GM20431 (cell line): ENCODE data around the gene MED25.

Experiments
- in situ Hi-C: fragments of 300-500 bp; cut with MseI, MboI; formaldehyde crosslinking; loops from one replicate; pipeline ENCODE4 v1.15.0; 2020; ENCODE audit warnings: low sequenced_read_pairs; ENCODE audit not compliant: unreplicated experiment

Gene MED25

DNA sequence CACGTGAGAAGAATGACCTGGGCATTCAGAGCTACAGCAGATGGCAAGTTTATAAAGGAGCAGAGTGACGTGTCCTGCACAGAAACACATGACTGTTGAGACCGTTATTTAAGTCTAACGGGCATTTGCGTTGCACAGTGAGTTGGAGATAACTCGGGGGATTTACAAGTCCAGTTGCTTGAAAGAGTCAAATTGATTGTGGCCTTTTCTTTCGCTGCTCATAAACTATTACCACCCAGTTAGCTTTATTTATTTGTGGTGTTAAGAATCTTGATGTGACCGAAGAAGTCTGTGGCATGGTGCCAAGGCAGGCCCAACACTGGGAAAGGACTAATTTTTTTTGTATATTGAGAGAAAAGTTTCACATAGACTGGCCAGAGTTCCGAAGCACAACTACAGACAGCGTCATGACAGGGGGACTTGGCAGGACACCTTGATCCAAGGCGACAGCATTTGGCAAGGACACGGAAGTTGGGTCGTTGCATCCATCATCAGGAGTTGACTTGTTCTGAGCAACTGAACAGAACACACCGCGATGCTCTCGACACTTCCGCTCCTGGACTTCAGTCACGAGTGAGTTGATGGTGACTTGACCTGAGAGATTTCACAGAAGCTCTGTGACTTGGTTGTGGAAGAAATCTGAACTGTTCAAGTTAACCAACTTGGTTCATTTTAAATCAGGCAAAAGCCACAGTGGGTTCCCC lies 20.9 kb downstream of the MED25 start:
- in situ Hi-C loops, result no loop called here

DNA sequence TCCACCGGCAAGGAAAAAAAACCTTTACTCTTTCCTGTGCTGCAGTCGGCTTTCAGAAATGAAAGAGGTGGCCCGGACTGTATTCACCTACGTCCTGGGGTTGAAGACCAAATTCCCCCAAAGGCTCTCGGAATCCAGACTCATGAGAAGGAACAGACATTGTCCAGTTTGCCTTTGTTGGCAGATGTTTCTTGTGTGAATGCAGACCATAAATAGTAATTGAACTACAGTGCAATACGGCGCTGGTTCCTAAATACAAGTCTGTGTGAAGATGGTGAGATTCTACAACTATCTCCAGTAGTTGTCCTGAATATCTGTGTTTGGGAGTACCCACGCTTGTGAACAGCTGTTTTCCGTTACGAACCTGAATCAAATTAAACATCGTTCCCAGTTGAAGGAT lies 21.6 kb downstream of the MED25 start:
- in situ Hi-C loops, result no loop called here

DNA sequence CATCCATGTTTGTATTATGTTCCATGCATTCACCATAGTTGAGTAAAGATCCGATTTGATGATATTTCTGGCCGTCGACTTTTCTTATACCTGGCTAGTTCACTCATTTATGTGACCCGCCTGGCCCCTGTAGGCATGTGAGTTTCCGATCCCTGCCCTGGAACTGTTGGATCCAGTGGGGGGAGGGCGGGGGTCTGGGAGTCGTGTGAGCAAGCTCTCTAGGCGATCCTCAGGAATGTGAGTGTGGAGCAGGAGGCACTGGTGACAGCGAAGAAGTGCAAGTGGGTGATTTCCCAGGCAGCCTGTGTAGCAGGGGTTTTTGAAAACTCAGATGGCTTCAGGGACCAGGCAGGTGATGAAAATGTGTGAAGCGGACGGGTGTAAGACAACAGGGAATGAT lies 22.2 kb downstream of the MED25 start:
- in situ Hi-C loops, result no loop called here

DNA sequence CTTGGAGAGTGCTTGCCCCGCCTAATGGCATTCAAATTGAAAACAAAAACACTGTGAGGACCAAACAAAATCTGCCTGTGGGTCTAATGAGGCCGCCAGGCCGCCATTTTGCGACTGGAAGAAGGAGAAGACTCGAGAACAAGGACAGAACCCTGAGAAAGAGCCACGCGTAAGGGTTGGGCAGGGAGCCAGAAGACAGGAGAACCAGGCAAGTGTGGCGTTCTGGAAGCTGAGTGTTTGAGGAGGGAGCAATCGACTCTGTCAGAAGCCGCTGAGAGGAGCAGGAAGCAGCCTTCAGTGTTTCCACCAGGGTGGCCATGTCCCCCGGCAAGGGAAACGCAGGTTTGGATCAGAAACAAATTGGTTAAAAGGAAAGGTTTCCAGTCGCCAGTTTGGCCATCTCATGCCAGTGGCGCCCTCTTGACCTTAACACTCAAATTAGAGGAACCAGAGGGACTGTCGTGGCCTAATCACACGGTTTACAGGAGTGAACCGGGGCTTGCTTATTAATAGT lies 22.7 kb downstream of the MED25 start:
- in situ Hi-C loops, result no loop called here

DNA sequence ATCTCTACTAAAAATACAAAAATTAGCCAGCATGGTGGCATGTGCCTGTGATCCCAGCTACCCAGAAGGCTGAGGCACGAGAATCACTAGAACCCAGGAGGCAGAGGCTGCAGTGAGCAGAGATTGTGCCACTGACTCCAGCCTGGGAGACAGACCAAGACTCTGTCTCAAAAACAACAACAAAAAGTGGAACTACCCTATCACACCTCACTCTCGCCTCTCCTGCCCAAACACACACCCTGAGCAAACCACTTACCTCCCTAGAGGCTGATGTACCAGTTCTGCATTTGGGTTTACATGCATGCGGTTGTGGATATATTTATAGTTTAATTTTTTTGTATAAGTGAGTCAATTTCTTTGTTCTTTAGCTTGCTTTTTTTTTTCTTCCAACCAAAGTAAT lies 25.2 kb downstream of the MED25 start:
- in situ Hi-C loops, result no loop called here

DNA sequence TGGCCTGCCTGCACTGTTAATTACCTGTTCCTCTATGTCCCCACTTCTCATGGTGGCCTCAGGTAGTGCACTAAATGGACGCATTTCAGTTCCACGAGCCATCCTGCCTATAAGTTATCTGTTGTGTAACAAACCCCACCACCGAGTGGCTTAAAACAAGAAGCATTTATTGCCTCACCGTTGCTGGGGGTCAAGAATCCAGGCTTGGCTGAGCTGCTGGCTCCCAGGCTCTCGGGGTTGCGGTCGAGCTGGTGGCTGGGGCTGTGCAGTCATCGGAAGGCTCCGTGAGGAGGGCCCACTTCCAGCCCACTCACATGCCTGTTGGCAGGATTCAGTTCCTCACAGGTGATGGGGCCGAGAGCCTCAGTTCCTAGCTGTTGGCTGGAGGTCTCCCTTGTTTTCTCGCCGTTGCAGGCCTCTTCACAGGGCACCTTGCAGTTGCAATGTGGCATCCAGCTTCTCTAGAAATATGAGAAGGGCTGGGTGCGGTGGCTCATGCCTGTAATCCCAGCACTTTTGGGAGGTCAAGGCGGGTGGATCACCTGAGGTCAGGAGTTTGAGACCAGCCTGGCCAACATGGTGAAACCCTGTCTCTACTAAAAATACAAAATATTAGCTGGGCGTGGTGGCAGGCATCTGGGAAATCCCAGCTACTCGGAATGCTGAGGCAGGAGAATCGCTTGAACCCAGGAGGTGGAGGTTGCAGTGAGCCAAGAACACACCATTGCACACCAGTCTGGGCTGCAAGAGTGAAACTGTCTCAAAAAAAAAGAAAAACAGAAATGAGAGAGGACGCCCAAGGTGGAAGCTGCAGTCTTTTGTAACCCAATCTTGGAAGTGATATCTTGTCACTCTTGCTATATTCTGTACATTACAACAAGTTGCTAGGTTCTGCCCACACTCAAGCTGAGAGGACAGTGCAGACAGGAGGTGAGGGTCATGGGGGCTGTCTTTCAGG lies 26.3 kb downstream of the MED25 start:
- in situ Hi-C loops, result no loop called here

DNA sequence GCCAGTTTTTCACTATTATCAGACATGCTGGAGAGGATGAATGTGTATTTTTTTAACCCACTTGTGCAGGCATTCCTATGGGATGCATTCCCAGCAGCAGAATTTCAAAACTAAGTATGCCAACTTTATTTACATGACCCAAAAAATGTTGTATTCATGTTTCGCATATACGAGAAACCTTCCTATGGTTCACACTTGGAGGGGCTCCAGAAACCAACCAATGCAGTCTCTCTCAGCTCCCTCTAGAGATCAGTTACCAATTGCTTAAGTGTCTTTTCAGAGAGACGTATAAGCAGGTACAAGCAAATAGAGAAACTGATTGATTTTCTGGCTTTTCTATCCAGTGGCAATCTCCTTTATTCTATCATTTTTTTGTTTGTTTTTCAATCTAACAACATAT lies 27.3 kb downstream of the MED25 start:
- in situ Hi-C loops, result no loop called here

DNA sequence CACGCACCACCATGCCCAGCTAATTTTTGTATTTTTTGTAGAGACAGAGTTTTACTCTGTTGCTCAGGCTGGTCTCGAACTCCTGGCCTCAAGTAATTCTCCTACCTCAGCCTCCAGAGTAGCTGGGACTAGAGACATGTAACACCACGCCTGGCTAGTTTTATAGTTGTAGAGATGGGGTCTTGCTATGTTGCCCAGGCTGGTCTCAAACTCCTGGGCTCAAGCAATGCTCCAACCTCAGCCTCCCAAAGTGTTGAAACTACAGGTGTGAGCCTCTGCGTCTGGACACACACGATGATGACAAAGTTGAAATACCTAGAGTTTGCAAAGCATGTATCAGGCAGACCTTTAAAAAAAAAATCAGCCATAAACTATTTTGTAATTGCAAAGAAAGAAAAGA lies 28.3 kb downstream of the MED25 start:
- in situ Hi-C loops, result no loop called here

DNA sequence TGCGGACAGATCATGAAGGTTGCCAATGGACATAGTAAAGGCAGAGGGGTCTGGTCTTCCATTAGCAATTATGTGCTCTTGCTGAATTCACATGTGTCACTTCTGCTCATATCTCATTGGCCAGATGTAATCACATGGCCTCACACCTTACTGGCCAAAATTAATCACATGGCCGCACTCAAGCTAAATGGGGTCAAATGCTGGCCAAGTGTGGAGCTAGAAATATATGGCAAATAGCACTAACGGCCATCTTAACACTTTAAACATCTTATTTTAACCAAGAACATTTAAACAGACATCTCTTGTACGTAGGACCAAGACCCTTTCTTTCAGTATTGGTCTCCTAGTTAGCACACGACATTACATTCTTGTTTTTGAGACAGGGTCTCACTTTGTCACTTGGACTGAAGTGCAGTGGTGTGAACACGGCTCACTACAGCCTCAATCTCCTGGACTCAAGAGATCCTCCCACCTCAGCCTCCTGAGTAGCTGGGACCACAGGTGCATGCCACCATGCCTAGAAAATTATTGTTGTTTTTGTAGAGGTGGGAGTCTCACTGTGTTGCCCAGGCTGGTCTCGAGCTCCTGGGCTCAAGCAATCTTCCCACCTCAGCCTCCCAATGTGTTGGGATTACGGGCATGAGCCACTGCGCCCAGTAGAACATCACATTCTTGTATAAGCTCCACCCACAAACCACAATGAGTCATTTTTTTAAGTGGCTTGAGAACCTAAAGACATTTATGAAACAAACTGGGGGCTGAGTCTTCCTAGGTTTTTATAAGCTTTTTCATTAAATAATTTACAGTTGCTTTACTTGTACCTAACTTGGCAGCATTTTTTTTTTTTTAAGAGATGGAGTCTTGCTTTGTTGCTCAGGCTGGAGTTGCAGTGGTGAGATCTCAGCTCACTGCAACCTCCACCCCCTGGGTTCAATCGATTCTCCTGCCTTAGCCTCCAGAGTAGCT lies 29.9 kb downstream of the MED25 start:
- in situ Hi-C loops, result no loop called here

DNA sequence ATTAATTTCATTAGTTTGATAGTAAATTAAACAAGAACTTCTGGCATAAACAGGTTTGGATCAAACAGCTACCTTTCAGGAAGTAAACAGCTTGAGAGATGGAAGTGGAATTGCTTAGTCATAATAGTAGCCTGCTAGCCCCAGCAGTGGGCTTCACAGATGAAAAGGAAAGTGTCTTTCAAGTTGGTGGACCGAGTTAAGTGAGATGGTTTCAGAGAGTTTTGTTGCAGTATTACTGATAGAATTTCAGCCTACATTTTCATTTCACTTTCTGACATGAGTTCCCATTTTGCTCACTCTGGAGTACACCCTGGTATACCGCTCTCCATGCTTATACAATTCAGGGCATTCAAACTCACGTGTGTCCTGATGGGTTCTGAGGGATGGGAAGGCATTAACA lies 30.8 kb downstream of the MED25 start:
- in situ Hi-C loops, result no loop called here

DNA sequence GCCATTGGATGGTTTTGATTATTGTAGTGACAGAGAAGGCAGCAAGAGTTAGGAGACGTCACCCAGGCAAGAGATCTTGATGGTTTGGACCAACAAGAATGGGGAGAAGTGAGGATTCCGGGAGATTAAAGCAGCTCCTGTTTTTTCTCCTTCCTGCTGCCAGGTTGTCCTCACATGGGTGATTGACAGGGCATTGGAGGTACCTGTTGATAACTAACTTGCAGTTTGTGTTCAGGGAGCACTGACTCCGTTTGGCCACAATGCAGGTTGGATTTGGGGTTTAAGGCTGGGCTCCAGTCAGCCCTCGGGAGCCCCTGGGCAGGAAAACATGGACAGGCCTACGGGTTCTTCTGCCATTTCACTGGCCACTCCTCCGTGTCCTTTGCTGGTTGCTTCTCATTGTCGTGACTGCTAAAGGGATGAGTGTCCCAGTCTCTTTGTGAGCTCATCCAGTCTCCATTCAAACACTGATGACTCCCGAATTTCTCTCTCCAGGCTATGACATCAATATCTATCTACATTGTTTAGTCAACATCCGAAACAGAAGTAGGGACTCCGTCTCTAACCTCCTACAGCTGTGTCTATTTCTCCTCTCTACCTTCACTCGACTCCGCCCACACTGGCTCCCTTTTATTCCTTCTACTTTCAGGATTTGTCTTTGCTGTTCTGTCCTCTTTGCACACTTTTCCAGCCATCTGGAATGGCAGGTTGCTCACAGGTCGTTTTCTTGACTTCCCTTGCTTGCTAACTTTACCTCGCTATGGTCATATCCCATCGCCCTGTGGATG lies 31.5 kb downstream of the MED25 start:
- in situ Hi-C loops, result no loop called here

DNA sequence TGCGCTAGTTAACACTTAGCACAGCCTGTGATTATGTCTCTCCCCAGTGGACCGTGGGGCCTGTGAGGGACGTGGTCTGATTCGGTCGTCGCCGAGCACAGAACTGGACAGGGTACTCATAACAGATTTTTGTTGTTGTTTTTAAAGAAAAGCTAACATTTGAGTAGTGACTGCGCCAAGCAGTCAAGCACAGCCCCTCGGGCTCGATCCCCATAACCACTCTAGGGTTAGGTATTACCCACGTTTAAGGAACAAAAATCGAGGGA lies 32.1 kb downstream of the MED25 start:
- in situ Hi-C loops, result no loop called here

DNA sequence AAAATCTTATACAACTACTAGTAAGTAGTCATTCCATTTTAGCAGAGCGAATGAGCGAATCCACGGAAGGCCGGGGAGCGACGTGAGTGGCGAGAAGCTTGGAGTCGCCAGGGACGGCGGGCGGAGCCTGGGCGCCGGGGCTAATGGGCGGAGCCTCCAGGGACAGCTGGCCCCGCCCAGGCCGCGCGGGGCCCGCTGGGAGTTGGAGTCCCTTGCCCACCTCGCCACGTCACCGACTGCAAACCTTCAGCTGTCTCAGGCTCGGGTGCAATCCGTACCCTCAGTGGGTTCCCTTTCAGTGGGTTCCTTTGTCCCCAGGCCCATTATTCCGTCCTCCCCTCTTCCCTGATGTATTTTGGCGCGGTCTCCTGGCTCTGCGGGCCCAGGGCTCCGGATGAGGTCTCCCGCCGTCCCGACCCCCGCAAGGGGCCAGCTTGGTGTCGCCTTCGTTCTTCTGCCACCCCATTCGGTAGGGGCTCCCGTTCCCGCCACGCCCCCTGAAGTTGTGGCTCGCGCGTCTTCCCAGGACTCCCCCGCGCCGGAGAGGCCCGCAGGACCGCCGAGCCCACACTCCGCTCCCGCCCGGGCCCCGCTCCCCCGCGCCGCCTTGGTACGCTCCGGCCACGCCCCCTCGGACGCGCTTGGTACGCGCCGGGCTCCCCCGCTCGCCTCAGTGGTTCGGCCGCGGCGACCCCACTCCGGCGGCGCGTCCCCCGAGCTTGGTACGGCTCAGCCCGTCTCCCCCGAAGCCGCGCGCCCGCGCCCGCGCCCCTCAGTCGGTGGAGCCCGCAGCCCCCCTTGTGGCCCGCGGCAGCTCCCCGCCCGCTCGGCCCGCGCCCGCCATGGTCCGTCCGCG lies 32.6 kb downstream of the MED25 start, which contains the start of gene PTOV1:
Gene PTOV1 (plus strand): TSS at position 673 of the 856 bp plus-strand sequence.
- in situ Hi-C loops, result no loop called here

DNA sequence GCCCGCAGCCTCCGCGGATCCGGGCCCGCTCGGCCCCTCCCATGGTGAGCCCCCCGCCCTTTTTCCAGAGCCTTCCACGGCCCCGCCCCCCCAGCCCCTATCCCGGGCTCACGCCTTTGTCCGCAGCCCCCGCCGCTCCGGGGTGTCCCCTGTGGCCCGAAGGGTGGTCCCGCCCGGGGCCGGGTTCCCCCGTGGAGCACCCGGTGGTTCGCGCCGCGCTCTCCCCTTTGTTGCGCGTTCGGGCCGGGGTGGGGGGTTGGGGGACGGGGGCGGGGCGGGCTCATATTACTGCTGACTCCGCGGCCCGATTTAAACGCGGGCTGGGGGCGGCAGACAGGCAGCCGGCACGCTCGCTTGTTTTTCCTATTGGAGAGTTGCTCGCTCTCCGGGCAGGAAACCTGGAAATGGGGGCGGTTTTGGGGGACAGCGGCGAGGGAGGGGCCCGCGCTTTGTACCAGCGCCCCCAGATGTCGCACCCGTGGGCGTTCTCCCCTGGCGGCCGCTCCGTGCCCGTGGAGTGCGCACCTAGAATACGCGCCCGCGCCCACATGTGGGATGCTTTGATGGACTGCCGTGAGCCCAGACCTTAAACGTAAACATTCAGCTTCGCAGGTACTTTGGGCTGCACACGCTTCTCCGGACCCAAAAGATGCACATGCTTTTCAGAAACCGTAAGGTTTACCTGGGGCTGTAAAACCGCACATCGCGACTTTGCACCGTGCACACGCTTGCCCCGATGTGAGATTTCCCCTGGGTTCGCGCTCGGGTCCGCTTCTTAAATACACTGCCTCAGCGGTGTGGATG lies 33.6 kb downstream of the MED25 start:
- in situ Hi-C loops, result no loop called here

DNA sequence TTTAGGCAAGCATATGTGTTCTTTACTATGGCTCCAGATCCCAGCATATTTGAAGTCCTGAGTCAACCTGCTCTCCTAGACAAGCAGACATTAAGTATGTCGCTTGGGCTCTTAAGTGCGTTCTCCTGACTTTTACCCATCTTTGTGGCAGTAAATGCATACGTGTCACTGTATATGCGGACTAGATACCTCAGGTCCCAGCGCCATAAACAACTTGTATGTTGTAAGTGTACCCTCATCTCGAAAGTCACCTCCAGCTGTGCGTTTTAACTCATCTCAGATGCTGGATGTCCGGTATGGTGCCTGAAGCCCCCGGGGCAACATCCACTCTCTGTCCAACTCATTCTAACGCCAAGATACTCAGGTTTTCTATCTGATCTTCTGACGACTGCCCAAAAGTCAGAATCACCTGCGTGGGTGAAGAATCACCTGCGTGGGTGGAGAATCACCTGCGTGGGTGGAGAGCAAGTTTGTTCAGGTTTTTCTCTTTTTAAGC lies 34.6 kb downstream of the MED25 start:
- in situ Hi-C loops, result no loop called here

DNA sequence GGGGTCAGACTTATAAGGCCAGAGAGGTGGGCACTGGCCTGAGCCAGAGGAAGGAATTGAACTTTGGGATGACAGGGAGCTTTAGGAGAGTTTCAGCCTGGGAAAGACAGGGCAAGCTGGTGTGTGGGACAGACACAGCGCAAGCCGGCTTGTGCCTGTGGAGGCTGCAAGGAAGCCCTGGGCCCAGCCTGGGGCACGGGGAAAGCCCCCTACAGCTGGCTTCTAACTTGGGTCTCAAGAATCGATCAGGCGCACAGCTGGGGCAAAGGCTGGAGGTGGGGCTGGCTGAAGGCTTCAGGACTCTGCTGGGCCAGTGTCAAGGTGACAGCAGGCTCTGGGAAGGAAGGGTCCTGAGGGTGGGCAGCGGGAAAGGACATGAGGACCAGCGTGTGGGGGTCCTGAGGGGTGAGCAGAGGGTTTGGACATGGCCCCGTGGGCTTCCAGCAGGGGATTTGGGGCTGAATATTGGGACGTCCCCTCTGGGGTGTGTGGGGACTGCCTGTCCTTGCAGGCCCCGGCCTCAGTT lies 35.8 kb downstream of the MED25 start:
- in situ Hi-C loops, result no loop called here
